Measurements from ENCODE around the gene TMCC1. TPM values are rescaled to one million over a fixed set of nuclear protein-coding genes. Genes with fewer than 3 reads are reported as not detected.

TMCC1 gene
- total RNA-seq, 1 experiment from 2014 or later: 23.0 TPM

- H3K4me2 ChIP-seq (ENCODE audit: low read depth, low read length, poor library complexity, severe bottlenecking): no peak overlapping the region
Measured at GRCh38 chr3:129598484-129598883, 295.0 kb downstream of the TMCC1 start.

GRCh38 chr3:129598000-129598381, 295.5 kb downstream of the TMCC1 start:
- no peak overlapping the region for H2AFZ ChIP-seq (ENCODE audit: low read length)
- H3K4me1 ChIP-seq (ENCODE audit: low read length): no peaks in the 10 kb centered on the region
- no peaks in the 10 kb centered on the region for H3K9me2 ChIP-seq (replicated peaks; ENCODE audit: insufficient read depth, low read length)
- H3K9me3 ChIP-seq (ENCODE audit: low read length): no peaks in the 10 kb centered on the region
- H3K36me3 ChIP-seq (ENCODE audit: insufficient read depth, low read length): no peaks in the 10 kb centered on the region
- no peaks in the 10 kb centered on the region for H3K79me2 ChIP-seq (ENCODE audit: low read length)
- no peaks in the 10 kb centered on the region for H3K27me3 ChIP-seq (ENCODE audit: low read length)
- no peak overlapping the region for H3K4me2 ChIP-seq (ENCODE audit: low read depth, low read length, poor library complexity, severe bottlenecking)
- no peak for DNase-seq
- H3K9ac ChIP-seq (ENCODE audit: low read length): no peak overlapping the region
- H3K27ac ChIP-seq (ENCODE audit: low read length): no peak overlapping the region
- H3K4me3 ChIP-seq (ENCODE audit: low read length): no peak overlapping the region
- H4K20me1 ChIP-seq (ENCODE audit: insufficient read depth, low read depth, low read length): 0 out of 2 replicates have a peak, but pooled peaks cover 4% of the 10 kb centered on the region

More at GRCh38 chr3:129598484-129598883, 295.0 kb downstream of the TMCC1 start:
- Histone ChIP-seq H3K4me3 (ENCODE audit: low read length) (no peak overlapping the region), H2AFZ (ENCODE audit: low read length) (no peak overlapping the region), H3K27me3 (ENCODE audit: low read length) (no peaks in the 10 kb centered on the region), H3K9ac (ENCODE audit: low read length) (no peak overlapping the region), H3K36me3 (ENCODE audit: insufficient read depth, low read length) (no peaks in the 10 kb centered on the region), H3K9me3 (ENCODE audit: low read length) (no peaks in the 10 kb centered on the region), H3K4me1 (ENCODE audit: low read length) (no peaks in the 10 kb centered on the region), H3K9me2 (replicated peaks; ENCODE audit: insufficient read depth, low read length) (no peaks in the 10 kb centered on the region), H4K20me1 (ENCODE audit: insufficient read depth, low read depth, low read length) (0 out of 2 replicates have a peak, but pooled peaks cover 4% of the 10 kb centered on the region), H3K79me2 (ENCODE audit: low read length) (no peaks in the 10 kb centered on the region), H3K27ac (ENCODE audit: low read length) (no peak overlapping the region)
- no peak for DNase-seq

Small RNA genes within 50 kb of the gene (small RNA-seq; reads per million reads assigned to genes)
- not detected for gene RF00026
- gene RNY3P13: not detected

Other genes with a start within 250 kb of the TMCC1 start
- gene TRH, start 81.0 kb upstream of the TMCC1 start, total RNA-seq (2014; rRNA removed; shearing (Covaris generic); ENCODE audit: low replicate concordance): not detected in 2 replicates
- not detected in 2 replicates for gene ALG1L2, start 188.1 kb upstream of the TMCC1 start, total RNA-seq (2014; rRNA removed; shearing (Covaris generic); ENCODE audit: low replicate concordance)